WTC11 (cell line): ENCODE data around the gene KRTAP10-2. TPM values are rescaled to one million over a fixed set of nuclear protein-coding genes. Genes with fewer than 3 reads are reported as not detected.

Source experiments
- ATAC-seq: fragments of 200-7000 bp; cut with Tn5 transposase; 2 replicates; pipeline ENCODE4 v1.10.0; 2021; ENCODE audit warnings: mild to moderate bottlenecking, moderate library complexity
- CTCF ChIA-PET: fragments of 300-600 bp; sonication (Branson Sonifier 250); formaldehyde crosslinking; loops from one replicate; lab custom pipeline; 2021; ENCODE audit warnings: antibody characterized with exemption; lab: Charles Lee
- POLR2A ChIA-PET: fragments of 350-600 bp; sonication (Branson Sonifier 250); formaldehyde crosslinking; loops from one replicate; lab custom pipeline; 2021; ENCODE audit warnings: antibody characterized with exemption; lab: Charles Lee
- DNase-seq: peaks from one replicate; pipeline ENCODE4 v3.0.0; 2021; ENCODE audit warnings: low spot score
- H3K27ac Mint-ChIP-seq: 2 replicates; pipeline ENCODE4 v1.8.0; 2021; ENCODE audit warnings: mixed read lengths
- H3K27me3 Mint-ChIP-seq: 2 replicates; pipeline ENCODE4 v1.8.0; 2021; ENCODE audit warnings: low read depth, mild to moderate bottlenecking, moderate library complexity, mixed read lengths
- H3K36me3 Mint-ChIP-seq: 2 replicates; pipeline ENCODE4 v1.8.0; 2021; ENCODE audit warnings: mixed read lengths
- H3K4me1 Mint-ChIP-seq: 2 replicates; pipeline ENCODE4 v1.8.0; 2022; ENCODE audit warnings: mixed read lengths
- H3K4me3 Mint-ChIP-seq: 2 replicates; pipeline ENCODE4 v1.8.0; 2021; ENCODE audit warnings: mild to moderate bottlenecking, moderate library complexity, mixed read lengths
- H3K9me3 Mint-ChIP-seq: 2 replicates; pipeline ENCODE4 v1.8.0; 2021; ENCODE audit warnings: mixed read lengths
- ARID4B ChIP-seq: sonication (generic); formaldehyde crosslinking; IDR thresholded peaks from 2 replicates; pipeline ENCODE4 v1.8.0; 2023; ENCODE audit warnings: missing genetic modification reagents, mild to moderate bottlenecking, borderline replicate concordance
- ATF6 ChIP-seq: sonication (generic); formaldehyde crosslinking; IDR thresholded peaks from 2 replicates; pipeline ENCODE4 v1.8.1; 2023; ENCODE audit warnings: mild to moderate bottlenecking, missing genetic modification reagents
- CREM ChIP-seq: sonication (generic); formaldehyde crosslinking; IDR thresholded peaks from 2 replicates; pipeline ENCODE4 v1.8.1; 2022; ENCODE audit warnings: mild to moderate bottlenecking, missing genetic modification reagents, moderate library complexity
- E2F1 ChIP-seq: sonication (generic); formaldehyde crosslinking; IDR thresholded peaks from 2 replicates; pipeline ENCODE4 v1.8.0; 2022; ENCODE audit warnings: mild to moderate bottlenecking, missing genetic modification reagents
- E2F4 ChIP-seq: sonication (generic); formaldehyde crosslinking; IDR thresholded peaks from 2 replicates; pipeline ENCODE4 v1.8.1; 2022; ENCODE audit warnings: low read depth, mild to moderate bottlenecking, moderate library complexity, missing genetic modification reagents, borderline replicate concordance
- EMX1 ChIP-seq: fragments of 250-450 bp; sonication (Bioruptor Pico); IDR thresholded peaks from 2 replicates; pipeline ENCODE4 v1.8.0; 2021; ENCODE audit warnings: mild to moderate bottlenecking
- FOXP1 ChIP-seq: sonication (generic); formaldehyde crosslinking; IDR thresholded peaks from 2 replicates; pipeline ENCODE4 v1.8.0; 2022; ENCODE audit warnings: missing genetic modification reagents, mild to moderate bottlenecking, moderate library complexity, borderline replicate concordance
- HMGA2 ChIP-seq: fragments of 250-450 bp; sonication (Bioruptor Pico); IDR thresholded peaks from 2 replicates; pipeline ENCODE4 v1.4.0; 2021; ENCODE audit warnings: mild to moderate bottlenecking, moderate library complexity
- JUN ChIP-seq: sonication (generic); formaldehyde crosslinking; IDR thresholded peaks from 2 replicates; pipeline ENCODE4 v1.8.0; 2023; ENCODE audit warnings: mild to moderate bottlenecking, missing genetic modification reagents
- PREB ChIP-seq: sonication (generic); formaldehyde crosslinking; IDR thresholded peaks from 2 replicates; pipeline ENCODE4 v1.8.1; 2022; ENCODE audit warnings: mild to moderate bottlenecking, missing genetic modification reagents, moderate library complexity, borderline replicate concordance
- PRRX2 ChIP-seq: fragments of 250-450 bp; sonication (Bioruptor Pico); IDR thresholded peaks from 2 replicates; pipeline ENCODE4 v1.8.0; 2021; ENCODE audit warnings: mild to moderate bottlenecking
- RELA ChIP-seq: sonication (generic); formaldehyde crosslinking; IDR thresholded peaks from 2 replicates; pipeline ENCODE4 v1.8.1; 2022; ENCODE audit warnings: missing genetic modification reagents, mild to moderate bottlenecking, borderline replicate concordance
- ZBTB21 ChIP-seq: sonication (generic); formaldehyde crosslinking; IDR thresholded peaks from 2 replicates; pipeline ENCODE4 v1.8.1; 2023; ENCODE audit warnings: mild to moderate bottlenecking, missing genetic modification reagents, borderline replicate concordance
- ZNF121 ChIP-seq: sonication (generic); formaldehyde crosslinking; IDR thresholded peaks from 2 replicates; pipeline ENCODE4 v1.8.0; 2023; ENCODE audit warnings: missing genetic modification reagents
- ZNF423 ChIP-seq: fragments of 250-450 bp; sonication (Bioruptor Pico); IDR thresholded peaks from 2 replicates; pipeline ENCODE4 v2.1.2; 2022; ENCODE audit warnings: mild to moderate bottlenecking, moderate library complexity
- ZSCAN18 ChIP-seq: fragments of 250-450 bp; sonication (Bioruptor Pico); IDR thresholded peaks from 2 replicates; pipeline ENCODE4 v2.1.2; 2022; ENCODE audit warnings: mild to moderate bottlenecking, moderate library complexity
- total RNA-seq: library from RNA; stranded (reverse); gene quantifications from 3 replicates; pipeline ENCODE4 v1.2.3, GENCODE V29; 2021

Gene KRTAP10-2
- total RNA-seq, 1 experiment from 2014 or later, result not detected

- no peak for TF ChIP-seq EMX1 (CRISPR knock-in tag)
These were observed 37.7 kb downstream of the KRTAP10-2 start (continued) for GRCh38 chr21:44513389-44514217.

GRCh38 chr21:44512496-44513388 is 38.6 kb downstream of the KRTAP10-2 start:
- CTCF ChIA-PET, result interaction anchor here (0.6 to 4.2 kb wide), 2 partner anchors 114 to 281 kb away, joined by 3 to 53 read pairs; partner anchors contain the start of gene KRTAP10-9
- Mint-ChIP-seq H3K36me3 (no peaks in the 10 kb centered on the region), H3K4me1 (peaks cover 3% of the 10 kb centered on the region; the same call in 1 of the 2 replicates)

More at GRCh38 chr21:44512496-44513388, 38.6 kb downstream of the KRTAP10-2 start:
- Mint-ChIP-seq H3K27me3 (no peaks in the 10 kb centered on the region; the same call in 1 of the 2 replicates), H3K9me3 (peaks cover 6% of the 10 kb centered on the region), H3K4me3 (no peak overlapping the region), H3K27ac (no peak overlapping the region)
- ATAC-seq (no peak), DNase-seq (no peak)
- TF ChIP-seq ZNF423 (no peak), ATF6 (no peak), ARID4B (CRISPR knock-in tag) (no peak), ZBTB21 (CRISPR knock-in tag) (no peak), JUN (CRISPR knock-in tag) (no peak), FOXP1 (CRISPR knock-in tag) (no peak), ZNF121 (CRISPR knock-in tag) (no peak), ZSCAN18 (CRISPR knock-in tag) (no peak), E2F4 (CRISPR knock-in tag) (no peak), RELA (CRISPR knock-in tag) (no peak), PRRX2 (CRISPR knock-in tag) (no peak), CREM (no peak), PREB (no peak), E2F1 (CRISPR knock-in tag) (no peak), HMGA2 (CRISPR knock-in tag) (no peak)
- POLR2A ChIA-PET, result no interaction called here
